HEK293 (cell line): Measurements from ENCODE around the gene HES5.

ENCODE experiments used
- BCL11A ChIP-seq: fragments of 450-650 bp; formaldehyde crosslinking; IDR thresholded peaks from 2 replicates; pipeline ENCODE4 v1.5.1; 2016; ENCODE audit warnings: low read depth, missing biosample characterization, missing genetic modification characterization
- GLIS1 ChIP-seq: fragments of 450-650 bp; formaldehyde crosslinking; IDR thresholded peaks from 2 replicates; pipeline ENCODE4 v1.5.1; 2016; ENCODE audit warnings: missing biosample characterization, missing genetic modification characterization
- HOXA7 ChIP-seq: sonication (generic); formaldehyde crosslinking; IDR thresholded peaks from 2 replicates; pipeline ENCODE4 v1.8.1; 2022; ENCODE audit warnings: missing genetic modification reagents, borderline replicate concordance
- ZBTB21 ChIP-seq: fragments of 450-650 bp; formaldehyde crosslinking; IDR thresholded peaks from 2 replicates; pipeline ENCODE4 v1.5.1; 2017; ENCODE audit warnings: missing biosample characterization, missing genetic modification characterization
- ZBTB26 ChIP-seq: fragments of 450-650 bp; formaldehyde crosslinking; optimal IDR thresholded peaks from 2 replicates; pipeline ENCODE3; 2016; ENCODE audit warnings: missing biosample characterization, mild to moderate bottlenecking, missing genetic modification characterization
- ZBTB48 ChIP-seq: fragments of 450-650 bp; formaldehyde crosslinking; IDR thresholded peaks from 2 replicates; pipeline ENCODE4 v1.5.1; 2016; ENCODE audit warnings: missing biosample characterization, missing genetic modification characterization
- ZFP37 ChIP-seq: fragments of 450-650 bp; formaldehyde crosslinking; IDR thresholded peaks from 2 replicates; pipeline ENCODE4 v1.5.1; 2016; ENCODE audit warnings: missing biosample characterization, missing genetic modification characterization
- ZIC2 ChIP-seq: fragments of 450-650 bp; formaldehyde crosslinking; IDR thresholded peaks from 2 replicates; pipeline ENCODE4 v1.5.1; 2016; ENCODE audit warnings: missing biosample characterization, missing genetic modification characterization
- ZNF10 ChIP-seq: fragments of 450-650 bp; formaldehyde crosslinking; IDR thresholded peaks from 2 replicates; pipeline ENCODE4 v1.5.1; 2017; ENCODE audit warnings: missing biosample characterization, missing genetic modification characterization
- ZNF132 ChIP-seq: fragments of 450-650 bp; formaldehyde crosslinking; IDR thresholded peaks from 2 replicates; pipeline ENCODE4 v1.5.1; 2017; ENCODE audit warnings: missing biosample characterization, missing genetic modification characterization, borderline replicate concordance
- ZNF155 ChIP-seq: fragments of 450-650 bp; formaldehyde crosslinking; IDR thresholded peaks from 2 replicates; pipeline ENCODE4 v1.5.1; 2016; ENCODE audit warnings: missing biosample characterization, missing genetic modification characterization
- ZNF169 ChIP-seq: fragments of 450-650 bp; formaldehyde crosslinking; IDR thresholded peaks from 2 replicates; pipeline ENCODE4 v1.5.1; 2016; ENCODE audit warnings: missing biosample characterization, missing genetic modification characterization
- ZNF324 ChIP-seq: fragments of 450-650 bp; formaldehyde crosslinking; IDR thresholded peaks from 2 replicates; pipeline ENCODE4 v1.5.1; 2016; ENCODE audit warnings: missing biosample characterization, missing genetic modification characterization
- ZNF398 ChIP-seq: fragments of 450-650 bp; formaldehyde crosslinking; IDR thresholded peaks from 2 replicates; pipeline ENCODE4 v1.5.1; 2017; ENCODE audit warnings: missing biosample characterization, missing genetic modification characterization
- ZNF549 ChIP-seq: fragments of 450-650 bp; IDR thresholded peaks from 2 replicates; pipeline ENCODE4 v1.5.1; 2018; ENCODE audit warnings: missing biosample characterization, missing genetic modification characterization, mild to moderate bottlenecking, inconsistent platforms, moderate library complexity
- ZNF600 ChIP-seq: fragments of 450-650 bp; formaldehyde crosslinking; IDR thresholded peaks from 2 replicates; pipeline ENCODE4 v1.5.1; 2016; ENCODE audit warnings: missing biosample characterization, missing genetic modification characterization
- ZNF629 ChIP-seq: fragments of 450-650 bp; formaldehyde crosslinking; IDR thresholded peaks from 2 replicates; pipeline ENCODE4 v1.5.1; 2017; ENCODE audit warnings: missing biosample characterization, missing genetic modification characterization
- TF ChIP-seq, protein P1 (sequence below): fragments of 450-650 bp; formaldehyde crosslinking; IDR thresholded peaks from 2 replicates; pipeline ENCODE4 v1.5.1; 2016; ENCODE audit warnings: missing biosample characterization, missing genetic modification characterization
- TF ChIP-seq, protein P2 (sequence below): fragments of 450-650 bp; formaldehyde crosslinking; conservative IDR thresholded peaks from 2 replicates; pipeline ENCODE4 v1.5.1; 2016; ENCODE audit warnings: low read depth, missing biosample characterization, missing genetic modification characterization
- TF ChIP-seq, protein P3 (sequence below): fragments of 450-650 bp; formaldehyde crosslinking; IDR thresholded peaks from 2 replicates; pipeline ENCODE4 v1.5.1; 2017; ENCODE audit warnings: missing biosample characterization, missing genetic modification characterization
- TF ChIP-seq, protein P4 (sequence below): fragments of 450-650 bp; formaldehyde crosslinking; IDR thresholded peaks from 2 replicates; pipeline ENCODE4 v1.5.1; 2016; ENCODE audit warnings: missing biosample characterization, missing genetic modification characterization

The HES5 gene

DNA sequence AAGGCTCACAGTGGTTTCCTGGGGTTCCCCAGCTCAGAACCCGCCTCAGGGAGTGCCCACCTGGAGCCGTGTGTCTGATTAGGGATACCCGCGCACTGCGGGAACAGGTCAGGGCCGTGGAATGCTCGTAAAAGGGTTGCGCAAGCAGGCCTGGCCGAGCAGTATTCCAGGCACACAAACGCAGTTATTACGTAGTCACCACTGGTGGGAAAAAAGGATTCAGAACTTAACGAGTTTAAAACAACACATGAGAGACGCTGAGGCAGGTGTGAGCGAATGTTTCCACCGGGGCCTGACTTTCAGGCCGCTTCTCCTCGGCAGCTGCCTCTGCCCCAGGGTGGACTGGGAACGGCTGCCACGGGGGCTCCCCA is 35.8 kb downstream of the HES5 start (continued):
- TF ChIP-seq ZBTB26 (tag by site-specific recombination) (peak; percentile 33), ZNF155 (tag by site-specific recombination) (no peak), HOXA7 (no peak), ZNF169 (tag by site-specific recombination) (no peak), ZNF132 (no peak), ZBTB48 (peak; percentile 85), ZNF398 (peak; percentile 88), BCL11A (peak; percentile 41; the same call in 1 of the 2 replicates), ZFP37 (tag by site-specific recombination) (peak; percentile 25; the same call in 1 of the 2 replicates), ZIC2 (tag by site-specific recombination) (peak; percentile 99), ZNF10 (tag by site-specific recombination) (peak; percentile 92), ZNF629 (tag by site-specific recombination) (peak; percentile 95), ZNF324 (tag by site-specific recombination) (0 out of 2 replicates have a peak, but pooled peaks have one; percentile 22), GLIS1 (tag by site-specific recombination) (peak; percentile 95), ZNF549 (no peak), ZNF600 (peak; percentile 73; the same call in 1 of the 2 replicates), ZBTB21 (tag by site-specific recombination) (peak; percentile 87)
- TF ChIP-seq, protein P1, sequence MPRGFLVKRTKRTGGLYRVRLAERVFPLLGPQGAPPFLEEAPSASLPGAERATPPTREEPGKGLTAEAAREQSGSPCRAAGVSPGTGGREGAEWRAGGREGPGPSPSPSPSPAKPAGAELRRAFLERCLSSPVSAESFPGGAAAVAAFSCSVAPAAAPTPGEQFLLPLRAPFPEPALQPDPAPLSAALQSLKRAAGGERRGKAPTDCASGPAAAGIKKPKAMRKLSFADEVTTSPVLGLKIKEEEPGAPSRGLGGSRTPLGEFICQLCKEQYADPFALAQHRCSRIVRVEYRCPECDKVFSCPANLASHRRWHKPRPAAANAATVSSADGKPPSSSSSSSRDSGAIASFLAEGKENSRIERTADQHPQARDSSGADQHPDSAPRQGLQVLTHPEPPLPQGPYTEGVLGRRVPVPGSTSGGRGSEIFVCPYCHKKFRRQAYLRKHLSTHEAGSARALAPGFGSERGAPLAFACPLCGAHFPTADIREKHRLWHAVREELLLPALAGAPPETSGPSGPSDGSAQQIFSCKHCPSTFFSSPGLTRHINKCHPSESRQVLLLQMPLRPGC (tag by site-specific recombination): peak; percentile 71; the same call in 1 of the 2 replicates
- TF ChIP-seq, protein P2, sequence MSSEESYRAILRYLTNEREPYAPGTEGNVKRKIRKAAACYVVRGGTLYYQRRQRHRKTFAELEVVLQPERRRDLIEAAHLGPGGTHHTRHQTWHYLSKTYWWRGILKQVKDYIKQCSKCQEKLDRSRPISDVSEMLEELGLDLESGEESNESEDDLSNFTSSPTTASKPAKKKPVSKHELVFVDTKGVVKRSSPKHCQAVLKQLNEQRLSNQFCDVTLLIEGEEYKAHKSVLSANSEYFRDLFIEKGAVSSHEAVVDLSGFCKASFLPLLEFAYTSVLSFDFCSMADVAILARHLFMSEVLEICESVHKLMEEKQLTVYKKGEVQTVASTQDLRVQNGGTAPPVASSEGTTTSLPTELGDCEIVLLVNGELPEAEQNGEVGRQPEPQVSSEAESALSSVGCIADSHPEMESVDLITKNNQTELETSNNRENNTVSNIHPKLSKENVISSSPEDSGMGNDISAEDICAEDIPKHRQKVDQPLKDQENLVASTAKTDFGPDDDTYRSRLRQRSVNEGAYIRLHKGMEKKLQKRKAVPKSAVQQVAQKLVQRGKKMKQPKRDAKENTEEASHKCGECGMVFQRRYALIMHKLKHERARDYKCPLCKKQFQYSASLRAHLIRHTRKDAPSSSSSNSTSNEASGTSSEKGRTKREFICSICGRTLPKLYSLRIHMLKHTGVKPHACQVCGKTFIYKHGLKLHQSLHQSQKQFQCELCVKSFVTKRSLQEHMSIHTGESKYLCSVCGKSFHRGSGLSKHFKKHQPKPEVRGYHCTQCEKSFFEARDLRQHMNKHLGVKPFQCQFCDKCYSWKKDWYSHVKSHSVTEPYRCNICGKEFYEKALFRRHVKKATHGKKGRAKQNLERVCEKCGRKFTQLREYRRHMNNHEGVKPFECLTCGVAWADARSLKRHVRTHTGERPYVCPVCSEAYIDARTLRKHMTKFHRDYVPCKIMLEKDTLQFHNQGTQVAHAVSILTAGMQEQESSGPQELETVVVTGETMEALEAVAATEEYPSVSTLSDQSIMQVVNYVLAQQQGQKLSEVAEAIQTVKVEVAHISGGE (tag by site-specific recombination): 0 out of 2 replicates have a peak, but pooled peaks have one; percentile 21
- TF ChIP-seq, protein P3, sequence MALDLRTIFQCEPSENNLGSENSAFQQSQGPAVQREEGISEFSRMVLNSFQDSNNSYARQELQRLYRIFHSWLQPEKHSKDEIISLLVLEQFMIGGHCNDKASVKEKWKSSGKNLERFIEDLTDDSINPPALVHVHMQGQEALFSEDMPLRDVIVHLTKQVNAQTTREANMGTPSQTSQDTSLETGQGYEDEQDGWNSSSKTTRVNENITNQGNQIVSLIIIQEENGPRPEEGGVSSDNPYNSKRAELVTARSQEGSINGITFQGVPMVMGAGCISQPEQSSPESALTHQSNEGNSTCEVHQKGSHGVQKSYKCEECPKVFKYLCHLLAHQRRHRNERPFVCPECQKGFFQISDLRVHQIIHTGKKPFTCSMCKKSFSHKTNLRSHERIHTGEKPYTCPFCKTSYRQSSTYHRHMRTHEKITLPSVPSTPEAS: peak; percentile 50; the same call in 1 of the 2 replicates
- TF ChIP-seq, protein P4, sequence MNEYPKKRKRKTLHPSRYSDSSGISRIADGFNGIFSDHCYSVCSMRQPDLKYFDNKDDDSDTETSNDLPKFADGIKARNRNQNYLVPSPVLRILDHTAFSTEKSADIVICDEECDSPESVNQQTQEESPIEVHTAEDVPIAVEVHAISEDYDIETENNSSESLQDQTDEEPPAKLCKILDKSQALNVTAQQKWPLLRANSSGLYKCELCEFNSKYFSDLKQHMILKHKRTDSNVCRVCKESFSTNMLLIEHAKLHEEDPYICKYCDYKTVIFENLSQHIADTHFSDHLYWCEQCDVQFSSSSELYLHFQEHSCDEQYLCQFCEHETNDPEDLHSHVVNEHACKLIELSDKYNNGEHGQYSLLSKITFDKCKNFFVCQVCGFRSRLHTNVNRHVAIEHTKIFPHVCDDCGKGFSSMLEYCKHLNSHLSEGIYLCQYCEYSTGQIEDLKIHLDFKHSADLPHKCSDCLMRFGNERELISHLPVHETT (tag by site-specific recombination): 0 out of 2 replicates have a peak, but pooled peaks have one; percentile 36
